Measurements from ENCODE around the gene TM9SF2.

TM9SF2 gene

GRCh38 chr13:99506634-99507033 is 5.4 kb downstream of the TM9SF2 start:
- Histone ChIP-seq H3K4me1 (peaks cover 0 to 61% (median 30%) of the 10 kb centered on the region in 4 donors), H3K27ac (no peak overlapping the region), H3K27me3 (no peaks in the 10 kb centered on the region), H3K4me3 (no peak overlapping the region), H3K36me3 (peaks cover 0 to 13% (median 11%) of the 10 kb centered on the region in 3 donors), H3K9me3 (peaks cover 0 to 7% (median 4%) of the 10 kb centered on the region in 3 donors)
- no peak for TF ChIP-seq CTCF (IDR thresholded peaks at IDR 0.05)
- DNase-seq, result no peak
- intact Hi-C loops (cut with DNase I; ENCODE audit: low total_unique reads), result loop anchor here (5.0 to 10.0 kb wide), 2 partner anchors 64 to 202 kb away; partner anchors contain the start of gene GPR183

GRCh38 chr13:99507054-99507453 is 5.8 kb downstream of the TM9SF2 start:
- Histone ChIP-seq H3K9me3 (peaks cover 0 to 7% (median 4%) of the 10 kb centered on the region in 3 donors), H3K27ac (no peak overlapping the region), H3K4me3 (no peak overlapping the region), H3K36me3 (peaks cover 0 to 13% (median 11%) of the 10 kb centered on the region in 3 donors), H3K27me3 (no peaks in the 10 kb centered on the region), H3K4me1 (peaks cover 0 to 63% (median 31%) of the 10 kb centered on the region in 4 donors)
- intact Hi-C loops (cut with DNase I; ENCODE audit: low total_unique reads), result loop anchor here (5.0 to 10.0 kb wide), 2 partner anchors 65 to 202 kb away; partner anchors contain the start of gene GPR183
- DNase-seq, result no peak
- TF ChIP-seq CTCF (IDR thresholded peaks at IDR 0.05), result no peak

GRCh38 chr13:99507551-99507950 is 6.3 kb downstream of the TM9SF2 start:
- no peak overlapping the region for H3K4me3 ChIP-seq
- TF ChIP-seq CTCF (IDR thresholded peaks at IDR 0.05), result no peak
- intact Hi-C loops (cut with DNase I; ENCODE audit: low total_unique reads), result loop anchor here (5.0 to 10.0 kb wide), 2 partner anchors 65 to 203 kb away; partner anchors contain the start of gene GPR183
- H3K4me1 ChIP-seq, result peaks cover 0 to 63% (median 27%) of the 10 kb centered on the region in 4 donors
- peaks cover 0 to 7% (median 4%) of the 10 kb centered on the region in 3 donors for H3K9me3 ChIP-seq
- H3K27me3 ChIP-seq, result no peaks in the 10 kb centered on the region
- peaks cover 0 to 13% (median 11%) of the 10 kb centered on the region in 3 donors for H3K36me3 ChIP-seq
- H3K27ac ChIP-seq, result no peak overlapping the region
- DNase-seq, result no peak

- Histone ChIP-seq H3K27ac (no peak overlapping the region), H3K27me3 (no peaks in the 10 kb centered on the region), H3K4me1 (peaks cover 0 to 63% (median 26%) of the 10 kb centered on the region in 4 donors), H3K4me3 (no peak overlapping the region), H3K9me3 (peaks cover 0 to 7% (median 4%) of the 10 kb centered on the region in 3 donors), H3K36me3 (peaks cover 0 to 13% (median 11%) of the 10 kb centered on the region in 3 donors)
- DNase-seq, result no peak
- TF ChIP-seq CTCF (IDR thresholded peaks at IDR 0.05), result no peak
- intact Hi-C loops (cut with DNase I; ENCODE audit: low total_unique reads), result loop anchor here (5.0 to 10.0 kb wide), 2 partner anchors 66 to 203 kb away; partner anchors contain the start of gene GPR183
Observed at GRCh38 chr13:99507986-99508385, 6.7 kb downstream of the TM9SF2 start.

GRCh38 chr13:99509479-99509878 is 8.2 kb downstream of the TM9SF2 start:
- intact Hi-C loops (cut with DNase I; ENCODE audit: low total_unique reads), result loop anchor here (5.0 to 10.0 kb wide), 2 partner anchors 67 to 205 kb away; partner anchors contain the start of gene GPR183
- Histone ChIP-seq H3K9me3 (peaks cover 0 to 7% (median 4%) of the 10 kb centered on the region in 3 donors), H3K27me3 (no peaks in the 10 kb centered on the region), H3K4me1 (peaks cover 4 to 59% (median 21%) of the 10 kb centered on the region in 4 donors), H3K27ac (no peak overlapping the region), H3K4me3 (no peak overlapping the region), H3K36me3 (peaks cover 0 to 13% (median 11%) of the 10 kb centered on the region in 3 donors)
- no peak for DNase-seq
- TF ChIP-seq CTCF (IDR thresholded peaks at IDR 0.05), result no peak
